ENCODE measurements around the gene NEK1. TPM values are rescaled to one million over a fixed set of nuclear protein-coding genes. Genes with fewer than 3 reads are reported as not detected.

The NEK1 gene
- total and polyA plus RNA-seq, 2 experiments from 2014 or later: 9.3 to 19.5 TPM

- TF ChIP-seq EZH2 (IDR thresholded peaks at IDR 0.05; ENCODE audit: low read depth, unreplicated experiment) (no peak), STAT1 (IDR thresholded peaks at IDR 0.05; ENCODE audit: unreplicated experiment) (no peak)
These were observed 192.1 kb downstream of the NEK1 start (continued) for GRCh38 chr4:169420291-169420690.

- H3F3A ChIP-seq (replicated peaks; ENCODE audit: low read depth): no peaks in the 10 kb centered on the region
- no peaks in the 10 kb centered on the region for H3K9me3 Mint-ChIP-seq
- H3K36me3 ChIP-seq (ENCODE audit: insufficient read depth): no peaks in the 10 kb centered on the region
- no peaks in the 10 kb centered on the region for H4K20me1 ChIP-seq (replicated peaks; ENCODE audit: insufficient read depth)
- no peak overlapping the region for H2AFZ ChIP-seq
- H3K4me3 Mint-ChIP-seq: no peak overlapping the region
- DNase-seq (ENCODE audit: low spot score) (no peak), ATAC-seq (no peak)
- H3K36me3 Mint-ChIP-seq (ENCODE audit: low read depth): no peaks in the 10 kb centered on the region
- TF ChIP-seq CREB1 (CRISPR knock-in tag; IDR thresholded peaks at IDR 0.05; ENCODE audit: low read depth) (no peak), ETS1 (IDR thresholded peaks at IDR 0.05) (no peak), ZNF114 (CRISPR knock-in tag; IDR thresholded peaks at IDR 0.05) (no peak), CTCF (conservative IDR thresholded peaks at IDR 0.05; ENCODE audit: low read depth in 2 of 2) (no peak), POLR2AphosphoS5 (IDR thresholded peaks at IDR 0.05; ENCODE audit: low read depth) (no peak), JUNB (IDR thresholded peaks at IDR 0.05; ENCODE audit: unreplicated experiment) (no peak), NANOG (IDR thresholded peaks at IDR 0.05; ENCODE audit: borderline replicate concordance) (no peak), STAT1 (IDR thresholded peaks at IDR 0.05; ENCODE audit: unreplicated experiment) (no peak), ZNF331 (CRISPR knock-in tag; IDR thresholded peaks at IDR 0.05; ENCODE audit: low read depth) (no peak), EZH2phosphoT487 (IDR thresholded peaks at IDR 0.05; ENCODE audit: unreplicated experiment) (no peak), EZH2 (IDR thresholded peaks at IDR 0.05; ENCODE audit: low read depth, unreplicated experiment) (no peak), ZNF462 (CRISPR knock-in tag; IDR thresholded peaks at IDR 0.05) (no peak)
- TF ChIP-seq, protein P1, sequence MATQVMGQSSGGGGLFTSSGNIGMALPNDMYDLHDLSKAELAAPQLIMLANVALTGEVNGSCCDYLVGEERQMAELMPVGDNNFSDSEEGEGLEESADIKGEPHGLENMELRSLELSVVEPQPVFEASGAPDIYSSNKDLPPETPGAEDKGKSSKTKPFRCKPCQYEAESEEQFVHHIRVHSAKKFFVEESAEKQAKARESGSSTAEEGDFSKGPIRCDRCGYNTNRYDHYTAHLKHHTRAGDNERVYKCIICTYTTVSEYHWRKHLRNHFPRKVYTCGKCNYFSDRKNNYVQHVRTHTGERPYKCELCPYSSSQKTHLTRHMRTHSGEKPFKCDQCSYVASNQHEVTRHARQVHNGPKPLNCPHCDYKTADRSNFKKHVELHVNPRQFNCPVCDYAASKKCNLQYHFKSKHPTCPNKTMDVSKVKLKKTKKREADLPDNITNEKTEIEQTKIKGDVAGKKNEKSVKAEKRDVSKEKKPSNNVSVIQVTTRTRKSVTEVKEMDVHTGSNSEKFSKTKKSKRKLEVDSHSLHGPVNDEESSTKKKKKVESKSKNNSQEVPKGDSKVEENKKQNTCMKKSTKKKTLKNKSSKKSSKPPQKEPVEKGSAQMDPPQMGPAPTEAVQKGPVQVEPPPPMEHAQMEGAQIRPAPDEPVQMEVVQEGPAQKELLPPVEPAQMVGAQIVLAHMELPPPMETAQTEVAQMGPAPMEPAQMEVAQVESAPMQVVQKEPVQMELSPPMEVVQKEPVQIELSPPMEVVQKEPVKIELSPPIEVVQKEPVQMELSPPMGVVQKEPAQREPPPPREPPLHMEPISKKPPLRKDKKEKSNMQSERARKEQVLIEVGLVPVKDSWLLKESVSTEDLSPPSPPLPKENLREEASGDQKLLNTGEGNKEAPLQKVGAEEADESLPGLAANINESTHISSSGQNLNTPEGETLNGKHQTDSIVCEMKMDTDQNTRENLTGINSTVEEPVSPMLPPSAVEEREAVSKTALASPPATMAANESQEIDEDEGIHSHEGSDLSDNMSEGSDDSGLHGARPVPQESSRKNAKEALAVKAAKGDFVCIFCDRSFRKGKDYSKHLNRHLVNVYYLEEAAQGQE (IDR thresholded peaks at IDR 0.05; ENCODE audit: unreplicated experiment): no peak
- H3K9me2 ChIP-seq (ENCODE audit: insufficient read depth): no peaks in the 10 kb centered on the region
- no peak overlapping the region for H3K27ac ChIP-seq (ENCODE audit: low read depth)
- H3K27me3 ChIP-seq (ENCODE audit: insufficient read depth): no peaks in the 10 kb centered on the region
- no peaks in the 10 kb centered on the region for H3K27me3 Mint-ChIP-seq (ENCODE audit: insufficient read depth, low read depth, poor library complexity)
- no peaks in the 10 kb centered on the region for H3K79me2 ChIP-seq (replicated peaks; ENCODE audit: insufficient read depth)
- H3K4me2 ChIP-seq: no peak overlapping the region
- H3K4me1 ChIP-seq (ENCODE audit: insufficient read depth): no peaks in the 10 kb centered on the region
- no peak overlapping the region for H3K4me3 ChIP-seq
- H3K27ac Mint-ChIP-seq: no peak overlapping the region
- peaks cover 12% of the 10 kb centered on the region; the same call in 2 of the 3 replicates for H3K4me1 Mint-ChIP-seq
These were observed 193.5 kb downstream of the NEK1 start for GRCh38 chr4:169418846-169419245.
